ENCODE data around the gene PROZ. TPM values are rescaled to one million over a fixed set of nuclear protein-coding genes. Genes with fewer than 3 reads are reported as not detected.

The PROZ gene
- total RNA-seq, 6 donors from 2014 or later = not detected

- 93 to 94% methylated on average over 23 of the region's 23 CpGs for WGBS, 2 donors
- Histone ChIP-seq H3K27me3 (no peaks in the 10 kb centered on the region), H3K27ac (peak overlapping the region in 2 of 4 donors; percentile 2 to 10), H3K4me1 (peaks cover 0 to 5% (median 0%) of the 10 kb centered on the region in 4 donors), H3K9me3 (no peaks in the 10 kb centered on the region), H3K36me3 (peaks cover 0 to 74% (median 35%) of the 10 kb centered on the region in 4 donors), H3K4me3 (no peak overlapping the region)
- no peak for TF ChIP-seq CTCF (IDR thresholded peaks at IDR 0.05)
- no peak for TF ChIP-seq EP300 (IDR thresholded peaks at IDR 0.05)
- TF ChIP-seq POLR2AphosphoS5 (IDR thresholded peaks at IDR 0.05) = no peak
- TF ChIP-seq POLR2A (IDR thresholded peaks at IDR 0.05) = no peak
- DNase-seq (no peak), ATAC-seq (ENCODE audit: low FRiP score in 2 of 2) (no peak)
These were observed 29.6 kb downstream of the PROZ start for GRCh38 chr13:113187883-113188665.

DNA sequence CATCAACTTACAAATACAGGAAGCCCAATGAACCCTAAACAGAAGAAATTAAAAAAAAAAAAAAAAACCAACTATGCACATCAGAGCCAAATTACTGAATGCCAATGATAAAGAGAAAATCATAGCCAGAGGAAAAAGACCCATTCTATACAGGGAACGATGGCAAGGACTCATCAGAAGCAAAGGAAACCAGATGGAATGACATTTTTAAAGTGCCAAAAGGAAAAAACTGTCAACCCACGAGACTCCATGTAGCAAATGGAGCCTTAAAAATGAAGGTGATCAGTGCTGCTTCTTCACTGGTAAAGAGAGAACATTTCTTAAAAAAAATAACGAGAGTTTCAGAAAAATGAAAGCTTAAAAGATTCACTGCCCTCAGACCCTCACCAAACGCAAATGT lies 31.7 kb downstream of the PROZ start:
- H3K4me1 ChIP-seq = peaks cover 0 to 5% (median 0%) of the 10 kb centered on the region in 4 donors
- no peak overlapping the region for H3K4me3 ChIP-seq
- H3K36me3 ChIP-seq = peaks cover 9 to 74% (median 31%) of the 10 kb centered on the region in 4 donors
- no peak overlapping the region for H3K27ac ChIP-seq
- 82 to 85% methylated on average over 4 of the region's 4 CpGs for WGBS, 2 donors
- no peaks in the 10 kb centered on the region for H3K27me3 ChIP-seq
- DNase-seq (no peak), ATAC-seq (ENCODE audit: low FRiP score in 2 of 2) (no peak)
- no peaks in the 10 kb centered on the region for H3K9me3 ChIP-seq
- TF ChIP-seq POLR2AphosphoS5 (IDR thresholded peaks at IDR 0.05) (no peak), POLR2A (IDR thresholded peaks at IDR 0.05) (no peak), EP300 (IDR thresholded peaks at IDR 0.05) (no peak), CTCF (IDR thresholded peaks at IDR 0.05) (no peak)

DNA sequence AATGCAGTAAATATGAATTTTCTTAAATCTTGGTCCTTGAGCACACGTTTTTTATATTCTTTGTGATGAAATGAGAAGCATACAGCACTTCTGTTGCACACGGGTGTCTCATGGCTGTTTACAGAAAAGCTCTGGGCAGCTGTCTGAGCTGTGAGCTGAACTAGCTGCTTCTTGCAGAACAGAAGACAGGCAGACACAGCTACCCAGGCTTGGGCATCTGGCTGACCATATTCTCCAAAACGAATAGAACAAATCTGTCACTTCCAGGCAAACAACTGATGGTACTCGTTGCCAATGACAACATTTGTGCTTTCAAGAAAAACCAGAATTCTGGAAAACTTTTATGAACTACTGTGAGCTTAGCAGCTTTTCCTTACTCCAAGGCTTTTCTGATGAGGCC lies 33.8 kb downstream of the PROZ start:
- peaks cover 0 to 2% (median 0%) of the 10 kb centered on the region in 4 donors for H3K4me1 ChIP-seq
- H3K9me3 ChIP-seq = no peaks in the 10 kb centered on the region
- 83 to 86% methylated on average over 4 of the region's 4 CpGs for WGBS, 2 donors
- H3K36me3 ChIP-seq = peaks cover 11 to 90% (median 44%) of the 10 kb centered on the region in 4 donors
- DNase-seq (no peak), ATAC-seq (ENCODE audit: low FRiP score in 2 of 2) (no peak)
- no peak overlapping the region for H3K4me3 ChIP-seq
- no peak overlapping the region for H3K27ac ChIP-seq
- TF ChIP-seq EP300 (IDR thresholded peaks at IDR 0.05) (no peak), POLR2A (IDR thresholded peaks at IDR 0.05) (no peak), CTCF (IDR thresholded peaks at IDR 0.05) (no peak)
- H3K27me3 ChIP-seq = no peaks in the 10 kb centered on the region

- Histone ChIP-seq H3K27ac (no peak overlapping the region), H3K4me3 (no peak overlapping the region), H3K4me1 (no peaks in the 10 kb centered on the region), H3K27me3 (no peaks in the 10 kb centered on the region), H3K36me3 (peaks cover 18 to 94% (median 50%) of the 10 kb centered on the region in 4 donors), H3K9me3 (no peaks in the 10 kb centered on the region)
- ATAC-seq (ENCODE audit: low FRiP score in 2 of 2) (no peak), DNase-seq (no peak)
- WGBS, 2 donors = 90 to 97% methylated on average over 2 of the region's 2 CpGs
- TF ChIP-seq CTCF (IDR thresholded peaks at IDR 0.05) = no peak
- TF ChIP-seq POLR2A (IDR thresholded peaks at IDR 0.05) = no peak
- TF ChIP-seq POLR2AphosphoS5 (IDR thresholded peaks at IDR 0.05) = no peak
- TF ChIP-seq EP300 (IDR thresholded peaks at IDR 0.05) = no peak
These were observed 34.5 kb downstream of the PROZ start for GRCh38 chr13:113192902-113193301.

DNA sequence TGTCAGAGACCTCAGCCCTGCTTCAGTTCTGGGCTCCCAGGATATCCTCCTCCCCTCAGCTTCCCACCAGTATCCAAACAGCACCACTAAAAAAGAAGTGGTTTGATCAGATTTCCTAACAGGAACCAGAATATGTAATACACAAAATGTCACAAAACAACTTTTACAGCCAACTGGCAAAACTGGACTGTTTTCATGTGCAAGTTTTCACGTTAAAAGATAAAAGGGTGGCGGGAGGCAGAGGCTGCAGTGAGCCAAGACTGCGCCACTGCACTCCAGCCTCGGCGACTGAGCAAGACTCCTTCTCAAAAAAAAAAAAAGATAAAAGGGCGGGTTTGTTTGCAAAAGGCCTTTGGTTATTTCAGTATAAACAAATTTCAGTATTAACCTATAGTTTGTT lies 36.9 kb downstream of the PROZ start:
- no peak for DNase-seq
- Histone ChIP-seq H3K27me3 (no peaks in the 10 kb centered on the region), H3K27ac (no peak overlapping the region), H3K9me3 (no peaks in the 10 kb centered on the region), H3K4me1 (no peaks in the 10 kb centered on the region), H3K4me3 (no peak overlapping the region), H3K36me3 (peaks cover 20 to 97% (median 55%) of the 10 kb centered on the region in 4 donors)
- ATAC-seq (ENCODE audit: low FRiP score in 2 of 2) = no peak
- WGBS, 2 donors = 66 to 74% methylated on average over 6 of the region's 6 CpGs
- no peak for TF ChIP-seq POLR2A (IDR thresholded peaks at IDR 0.05)
- no peak for TF ChIP-seq CTCF (IDR thresholded peaks at IDR 0.05)

Measured in upper lobe of left lung (tissue), 6 donors.